ENCODE measurements around the gene TPD52L1. TPM values are rescaled to one million over a fixed set of nuclear protein-coding genes. Genes with fewer than 3 reads are reported as not detected.

TPD52L1 gene
- total RNA-seq, 1 experiment from 2014 or later: 50.6 TPM

DNA sequence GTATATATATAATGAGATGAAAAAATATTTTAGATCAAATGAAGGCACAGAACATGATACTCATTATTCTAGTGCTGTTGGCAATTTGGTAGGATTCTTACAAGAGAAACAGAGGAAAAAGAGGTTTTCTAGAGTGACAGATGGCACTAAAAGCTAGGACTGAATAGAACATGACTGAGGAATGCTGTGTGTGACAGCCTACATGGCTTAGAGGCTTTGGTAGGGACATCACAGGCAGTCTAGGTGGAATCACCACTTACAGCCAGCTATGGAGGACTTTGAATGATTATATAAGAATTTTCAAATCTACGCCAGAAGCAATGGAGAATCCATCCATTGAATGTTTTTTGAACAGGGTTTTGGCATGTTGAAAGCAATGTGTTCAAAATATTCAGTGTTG, 52.8 kb downstream of the TPD52L1 start:
- TF ChIP-seq, protein P1, sequence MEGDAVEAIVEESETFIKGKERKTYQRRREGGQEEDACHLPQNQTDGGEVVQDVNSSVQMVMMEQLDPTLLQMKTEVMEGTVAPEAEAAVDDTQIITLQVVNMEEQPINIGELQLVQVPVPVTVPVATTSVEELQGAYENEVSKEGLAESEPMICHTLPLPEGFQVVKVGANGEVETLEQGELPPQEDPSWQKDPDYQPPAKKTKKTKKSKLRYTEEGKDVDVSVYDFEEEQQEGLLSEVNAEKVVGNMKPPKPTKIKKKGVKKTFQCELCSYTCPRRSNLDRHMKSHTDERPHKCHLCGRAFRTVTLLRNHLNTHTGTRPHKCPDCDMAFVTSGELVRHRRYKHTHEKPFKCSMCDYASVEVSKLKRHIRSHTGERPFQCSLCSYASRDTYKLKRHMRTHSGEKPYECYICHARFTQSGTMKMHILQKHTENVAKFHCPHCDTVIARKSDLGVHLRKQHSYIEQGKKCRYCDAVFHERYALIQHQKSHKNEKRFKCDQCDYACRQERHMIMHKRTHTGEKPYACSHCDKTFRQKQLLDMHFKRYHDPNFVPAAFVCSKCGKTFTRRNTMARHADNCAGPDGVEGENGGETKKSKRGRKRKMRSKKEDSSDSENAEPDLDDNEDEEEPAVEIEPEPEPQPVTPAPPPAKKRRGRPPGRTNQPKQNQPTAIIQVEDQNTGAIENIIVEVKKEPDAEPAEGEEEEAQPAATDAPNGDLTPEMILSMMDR (IDR thresholded peaks at IDR 0.05; ENCODE audit: unreplicated experiment): no peak
- H3K9me3 Mint-ChIP-seq (ENCODE audit: low read depth, unreplicated experiment): no peaks in the 10 kb centered on the region
- BruUV-seq (replicated peaks): no TSS peak
- H3K36me3 Mint-ChIP-seq (ENCODE audit: insufficient read depth, unreplicated experiment): peaks cover 4% of the 10 kb centered on the region
- no peak overlapping the region for H3K4me3 Mint-ChIP-seq (ENCODE audit: low read depth, unreplicated experiment)
- no peaks in the 10 kb centered on the region for H3K27me3 Mint-ChIP-seq (ENCODE audit: unreplicated experiment)
- CTCF ChIA-PET: no interaction called here
- peaks cover 33% of the 10 kb centered on the region for H3K4me1 Mint-ChIP-seq (ENCODE audit: low read depth, unreplicated experiment)
- intact Hi-C loops (cut with micrococcal nuclease; ENCODE audit: unreplicated experiment): no loop called here
- no peak overlapping the region for H3K27ac Mint-ChIP-seq (ENCODE audit: unreplicated experiment)
- no peak for DNase-seq

DNA sequence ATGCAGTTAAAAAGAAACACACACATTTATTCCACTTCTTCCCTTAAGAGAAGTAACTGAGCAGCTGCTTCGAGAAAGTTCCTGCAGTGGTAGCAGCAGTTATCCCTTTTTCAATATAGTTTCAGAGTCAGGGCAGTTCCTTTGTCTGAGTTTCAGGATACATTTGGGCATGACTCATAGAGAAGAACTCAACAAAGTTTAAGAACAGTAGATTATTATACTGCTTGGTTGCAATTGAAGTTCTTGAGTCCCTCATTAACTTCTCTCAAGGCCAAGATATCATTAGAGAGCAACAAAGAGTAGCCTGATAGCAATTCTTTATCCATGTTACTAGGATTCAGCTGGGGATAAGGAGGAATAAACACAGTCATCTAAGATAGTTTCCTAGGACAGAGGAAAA, 54.4 kb downstream of the TPD52L1 start:
- intact Hi-C loops (cut with micrococcal nuclease; ENCODE audit: unreplicated experiment): no loop called here
- Mint-ChIP-seq H3K4me3 (ENCODE audit: low read depth, unreplicated experiment) (no peak overlapping the region), H3K4me1 (ENCODE audit: low read depth, unreplicated experiment) (peaks cover 18% of the 10 kb centered on the region), H3K27ac (ENCODE audit: unreplicated experiment) (no peak overlapping the region), H3K27me3 (ENCODE audit: unreplicated experiment) (no peaks in the 10 kb centered on the region), H3K9me3 (ENCODE audit: low read depth, unreplicated experiment) (no peaks in the 10 kb centered on the region), H3K36me3 (ENCODE audit: insufficient read depth, unreplicated experiment) (no peaks in the 10 kb centered on the region)
- BruUV-seq (replicated peaks): no TSS peak
- DNase-seq: no peak
- CTCF ChIA-PET: no interaction called here
- TF ChIP-seq, protein P1 (IDR thresholded peaks at IDR 0.05; ENCODE audit: unreplicated experiment): no peak

DNA sequence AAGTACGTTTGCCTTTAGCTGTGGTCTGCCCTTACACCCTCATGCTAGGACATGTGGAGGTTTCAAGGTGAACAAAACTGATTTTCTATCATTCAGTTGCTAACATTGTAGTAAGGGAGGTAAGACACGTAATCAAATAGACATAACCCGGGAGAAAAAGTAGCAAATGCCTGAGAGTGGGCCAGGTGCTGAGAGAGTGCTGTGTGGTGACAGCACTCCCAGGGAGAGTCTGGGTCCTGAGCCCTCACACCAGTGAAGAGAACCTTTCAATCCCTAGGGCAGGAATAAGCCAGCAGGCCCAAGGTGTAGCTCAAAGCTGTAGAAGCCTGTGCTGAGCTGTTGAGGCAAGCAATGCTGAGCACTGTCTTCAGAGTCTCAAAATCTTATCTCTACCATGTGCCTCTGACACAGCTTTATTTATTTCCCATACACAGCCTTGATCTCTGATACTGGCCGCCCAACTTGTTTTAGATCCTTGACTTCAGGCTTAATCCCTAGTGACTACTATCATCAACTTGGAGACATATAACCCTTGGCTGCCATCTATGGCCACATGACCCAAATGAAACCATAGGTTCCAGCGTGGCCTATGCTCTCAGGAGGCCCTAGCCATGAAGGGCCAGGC, 55.2 kb downstream of the TPD52L1 start:
- intact Hi-C loops (cut with micrococcal nuclease; ENCODE audit: unreplicated experiment): no loop called here
- Mint-ChIP-seq H3K4me3 (ENCODE audit: low read depth, unreplicated experiment) (no peak overlapping the region), H3K9me3 (ENCODE audit: low read depth, unreplicated experiment) (no peaks in the 10 kb centered on the region), H3K4me1 (ENCODE audit: low read depth, unreplicated experiment) (peaks cover 10% of the 10 kb centered on the region), H3K27me3 (ENCODE audit: unreplicated experiment) (no peaks in the 10 kb centered on the region), H3K27ac (ENCODE audit: unreplicated experiment) (no peak overlapping the region), H3K36me3 (ENCODE audit: insufficient read depth, unreplicated experiment) (no peaks in the 10 kb centered on the region)
- no peak for DNase-seq
- no TSS peak for BruUV-seq (replicated peaks)
- TF ChIP-seq, protein P1 (IDR thresholded peaks at IDR 0.05; ENCODE audit: unreplicated experiment): no peak
- CTCF ChIA-PET: no interaction called here

DNA sequence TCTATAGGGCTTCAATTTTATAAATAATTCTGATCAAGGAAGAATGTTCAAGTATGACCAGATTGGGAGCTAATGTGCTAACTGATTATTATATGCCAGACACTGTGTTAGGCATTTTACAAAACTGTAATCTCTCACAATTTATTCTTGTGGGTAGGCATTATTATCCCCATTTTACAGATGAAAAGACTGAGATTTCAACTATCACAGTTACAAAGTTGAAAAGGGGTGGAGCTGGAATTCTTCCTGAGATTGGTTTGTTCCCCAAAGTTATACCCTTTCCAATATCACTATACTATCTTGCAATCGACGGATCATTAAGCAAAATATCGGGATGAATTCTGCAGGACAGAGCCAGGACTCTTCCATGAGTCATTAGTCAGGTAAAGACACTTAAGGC, 57.1 kb downstream of the TPD52L1 start:
- no TSS peak for BruUV-seq (replicated peaks)
- H3K27me3 Mint-ChIP-seq (ENCODE audit: unreplicated experiment): no peaks in the 10 kb centered on the region
- no peak overlapping the region for H3K27ac Mint-ChIP-seq (ENCODE audit: unreplicated experiment)
- intact Hi-C loops (cut with micrococcal nuclease; ENCODE audit: unreplicated experiment): no loop called here
- no peaks in the 10 kb centered on the region for H3K9me3 Mint-ChIP-seq (ENCODE audit: low read depth, unreplicated experiment)
- H3K4me1 Mint-ChIP-seq (ENCODE audit: low read depth, unreplicated experiment): peaks cover 17% of the 10 kb centered on the region
- TF ChIP-seq, protein P1 (IDR thresholded peaks at IDR 0.05; ENCODE audit: unreplicated experiment): no peak
- CTCF ChIA-PET: no interaction called here
- no peaks in the 10 kb centered on the region for H3K36me3 Mint-ChIP-seq (ENCODE audit: insufficient read depth, unreplicated experiment)
- no peak for DNase-seq
- no peak overlapping the region for H3K4me3 Mint-ChIP-seq (ENCODE audit: low read depth, unreplicated experiment)
